Thyroid gland (tissue), 4 donors: ENCODE data around the gene NGFR. TPM values are rescaled to one million over a fixed set of nuclear protein-coding genes. Genes with fewer than 3 reads are reported as not detected.

Experiments used
- DNase-seq, 2 donors: peaks; one replicate each; pipeline ENCODE4 v3.0.0-alpha.2; 2019
- H3K27ac ChIP-seq, 3 donors: fragments of 200-600 bp; sonication (generic); 1 replicate in 2 of 3; 2 replicates in 1 of 3; pipeline ENCODE4 v1.5.1; 2016 to 2019; ENCODE audit warnings: mild to moderate bottlenecking in 1 of 3, moderate library complexity in 1 of 3
- H3K27me3 ChIP-seq: fragments of 200-600 bp; sonication (generic); one replicate; pipeline ENCODE4 v1.5.1; 2019
- H3K36me3 ChIP-seq, 2 donors: fragments of 200-600 bp; sonication (generic); one replicate each; pipeline ENCODE4 v1.5.1; 2016 to 2019
- H3K4me1 ChIP-seq, 2 donors: fragments of 200-600 bp; sonication (generic); one replicate each; pipeline ENCODE4 v1.5.1; 2017 to 2019
- H3K4me3 ChIP-seq, 3 donors: fragments of 200-600 bp; sonication (generic); replicated peaks in 1 of 3; 1 replicate in 2 of 3; 2 replicates in 1 of 3; pipeline ENCODE4 v1.5.1; 2016; ENCODE audit warnings: mild to moderate bottlenecking in 1 of 3
- H3K9me3 ChIP-seq: fragments of 200-600 bp; sonication (generic); one replicate; pipeline ENCODE4 v1.5.1; 2017
- CTCF ChIP-seq, 6 experiments: fragments of 200-600 bp in 3 of 6; fragments of 450-650 bp in 3 of 6; sonication (generic) in 3 of 6; IDR thresholded peaks; one replicate each; pipeline ENCODE4 v1.5.1; 2016 to 2019; ENCODE audit warnings: antibody characterized with exemption in 6 of 6, mild to moderate bottlenecking in 2 of 6, inconsistent platforms in 1 of 6, moderate library complexity in 1 of 6
- POLR2A ChIP-seq, 2 donors: fragments of 450-650 bp; IDR thresholded peaks; one replicate each; pipeline ENCODE4 v1.6.1; 2017; ENCODE audit warnings: antibody characterized with exemption in 2 of 2, mild to moderate bottlenecking in 2 of 2, moderate library complexity in 1 of 2
- WGBS, 2 donors: methylation state at CpG; one replicate each; pipeline ENCODE4 v1.1.5; 2017; 5-methylcytosine and 5-hydroxymethylcytosine counted together
- intact Hi-C: fragments of 100-400 bp; cut with DNase I; formaldehyde crosslinking; loops from one replicate; pipeline ENCODE4 v1.15.1; 2023
- total RNA-seq, 4 donors: library from RNA; depleted of rRNA; stranded (reverse); fragments of >200 nt; gene quantifications; one replicate each; pipeline ENCODE4 v1.2.3, GENCODE V29; 2016

Gene NGFR
- total RNA-seq, 4 donors from 2014 or later, result 14.5 to 34.0 (median 21.1) TPM

GRCh38 chr17:49484588-49484987 is 10.5 kb upstream of the NGFR start:
- no peak for TF ChIP-seq CTCF (IDR thresholded peaks at IDR 0.05)
- TF ChIP-seq POLR2A (IDR thresholded peaks at IDR 0.05), result no peak
- Histone ChIP-seq H3K27ac (no peak overlapping the region), H3K27me3 (no peaks in the 10 kb centered on the region), H3K4me1 (no peaks in the 10 kb centered on the region), H3K9me3 (no peaks in the 10 kb centered on the region), H3K36me3 (no peaks in the 10 kb centered on the region), H3K4me3 (no peak overlapping the region)
- WGBS, 2 donors, result 67 to 76% methylated on average over 10 of the region's 10 CpGs
- DNase-seq, result no peak
- intact Hi-C loops, result no loop called here

- Histone ChIP-seq H3K4me3 (no peak overlapping the region), H3K27me3 (no peaks in the 10 kb centered on the region), H3K9me3 (no peaks in the 10 kb centered on the region), H3K4me1 (no peaks in the 10 kb centered on the region), H3K27ac (no peak overlapping the region), H3K36me3 (no peaks in the 10 kb centered on the region)
- WGBS, 2 donors, result 8 to 10% methylated on average over 10 of the region's 13 CpGs
- no peak for TF ChIP-seq CTCF (IDR thresholded peaks at IDR 0.05)
- no peak for TF ChIP-seq POLR2A (IDR thresholded peaks at IDR 0.05)
- no peak for DNase-seq
- intact Hi-C loops, result no loop called here
Measured at GRCh38 chr17:49486012-49486641, 9.0 kb upstream of the NGFR start.

GRCh38 chr17:49487183-49487582 is 7.9 kb upstream of the NGFR start:
- H3K9me3 ChIP-seq, result no peaks in the 10 kb centered on the region
- H3K4me3 ChIP-seq, result no peak overlapping the region
- WGBS, 2 donors, result 69 to 70% methylated on average over 8 of the region's 8 CpGs
- intact Hi-C loops, result no loop called here
- H3K4me1 ChIP-seq, result no peaks in the 10 kb centered on the region
- DNase-seq, result no peak
- H3K27ac ChIP-seq, result no peak overlapping the region
- no peaks in the 10 kb centered on the region for H3K27me3 ChIP-seq
- no peaks in the 10 kb centered on the region for H3K36me3 ChIP-seq
- TF ChIP-seq POLR2A (IDR thresholded peaks at IDR 0.05), result no peak
- no peak for TF ChIP-seq CTCF (IDR thresholded peaks at IDR 0.05)

GRCh38 chr17:49488612-49489011 is 6.5 kb upstream of the NGFR start:
- intact Hi-C loops, result no loop called here

More at GRCh38 chr17:49488612-49489011, 6.5 kb upstream of the NGFR start:
- TF ChIP-seq CTCF (IDR thresholded peaks at IDR 0.05) (no peak), POLR2A (IDR thresholded peaks at IDR 0.05) (no peak)
- H3K9me3 ChIP-seq, result no peaks in the 10 kb centered on the region
- H3K27ac ChIP-seq, result no peak overlapping the region
- DNase-seq, result no peak
- no peak overlapping the region for H3K4me3 ChIP-seq
- no peaks in the 10 kb centered on the region for H3K27me3 ChIP-seq
- no peaks in the 10 kb centered on the region for H3K4me1 ChIP-seq
- WGBS, 2 donors, result 63 to 68% methylated on average over 6 to 7 of the region's 8 CpGs
- H3K36me3 ChIP-seq, result no peaks in the 10 kb centered on the region
